Hindlimb muscle (tissue), 1 donor: ENCODE results near the gene ZSCAN30. TPM values are rescaled to one million over a fixed set of nuclear protein-coding genes. Genes with fewer than 3 reads are reported as not detected.

Experiments
- DNase-seq: peaks from one replicate; pipeline ENCODE4 v3.0.0-alpha.2; 2013
- polyA plus RNA-seq: library from polyadenylated mRNA; unstranded; fragments of 120-200 nt; gene quantifications from one replicate; pipeline ENCODE4 v1.2.1, GENCODE V29; 2013; ENCODE audit not compliant: insufficient read length

The ZSCAN30 gene
- polyA plus RNA-seq = 27.7 TPM

DNA sequence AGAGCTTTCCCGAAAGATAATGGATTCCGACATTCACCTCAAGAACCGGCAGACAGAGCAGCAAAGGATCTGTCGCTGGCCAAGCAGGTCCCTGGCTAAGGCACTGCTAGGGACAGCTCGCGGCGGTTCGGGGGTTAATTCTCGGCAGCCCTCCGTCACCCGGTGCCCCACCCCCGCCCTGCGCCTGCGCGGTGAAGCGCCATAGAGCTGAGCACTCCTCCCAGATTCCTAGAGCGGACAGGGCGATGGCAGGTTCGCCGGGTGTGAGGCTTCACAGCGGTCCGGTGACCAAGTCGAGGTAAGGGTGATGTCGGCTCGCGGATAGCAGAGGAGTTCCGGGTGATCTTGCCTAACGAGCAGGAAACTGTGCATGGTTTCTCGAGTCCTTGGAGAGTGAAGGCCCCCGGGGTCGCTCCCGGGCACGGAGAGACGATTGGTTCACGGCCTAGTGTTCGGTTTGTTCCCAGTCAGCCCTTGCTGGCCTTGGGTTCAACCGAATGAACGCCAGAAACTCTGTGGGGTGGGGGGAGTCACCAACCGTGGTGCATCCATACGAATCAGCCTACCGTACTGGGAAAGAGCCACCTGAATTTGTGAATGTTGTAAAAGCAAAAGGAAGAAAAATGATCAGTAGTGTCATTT lies at the start of gene ZSCAN30:
TSS of gene ZSCAN30 (minus strand) at position 136 of the 642 bp plus-strand sequence. CDS start 25,877 bp downstream, outside the sequence.
- DNase-seq = peak; percentile 97

DNA sequence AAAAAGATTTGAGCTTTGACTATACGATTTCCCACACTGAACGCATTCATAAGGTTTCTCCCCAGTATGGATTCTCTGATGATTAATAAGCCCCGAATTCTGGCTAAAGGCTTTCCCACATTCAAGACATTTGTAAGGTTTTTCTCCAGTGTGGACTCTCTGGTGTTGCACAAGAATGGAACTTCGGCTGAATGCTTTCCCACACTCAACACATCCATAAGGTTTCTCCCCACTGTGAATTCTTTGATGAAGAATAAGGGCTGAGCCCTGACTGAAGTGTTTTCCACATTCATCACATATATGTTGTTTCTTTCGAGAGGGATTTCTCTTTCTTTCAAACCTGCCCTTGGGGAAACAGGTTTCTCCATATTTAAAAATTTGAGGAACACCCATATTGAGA lies 47.3 kb upstream of the ZSCAN30 start:
- no peak for DNase-seq

DNA sequence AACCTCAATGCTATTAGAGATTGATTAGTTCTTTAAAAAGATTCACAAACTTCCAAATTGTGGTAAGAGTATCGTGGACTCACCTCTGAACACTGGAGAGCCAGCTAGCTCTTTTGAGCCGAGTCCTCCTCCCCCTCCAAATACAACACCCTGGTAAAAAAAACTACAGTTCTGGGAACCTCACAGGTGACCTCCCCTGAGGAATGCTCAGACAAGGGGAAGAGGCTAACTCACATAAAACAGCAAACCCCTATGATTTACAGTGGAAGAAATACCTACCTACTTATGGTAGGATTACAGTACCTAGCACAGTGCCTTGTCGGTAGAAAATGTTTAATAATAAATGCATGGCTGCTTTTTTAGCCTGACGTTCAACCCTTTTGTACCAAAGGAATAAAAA lies 45.8 kb upstream of the ZSCAN30 start:
- DNase-seq = no peak

DNA sequence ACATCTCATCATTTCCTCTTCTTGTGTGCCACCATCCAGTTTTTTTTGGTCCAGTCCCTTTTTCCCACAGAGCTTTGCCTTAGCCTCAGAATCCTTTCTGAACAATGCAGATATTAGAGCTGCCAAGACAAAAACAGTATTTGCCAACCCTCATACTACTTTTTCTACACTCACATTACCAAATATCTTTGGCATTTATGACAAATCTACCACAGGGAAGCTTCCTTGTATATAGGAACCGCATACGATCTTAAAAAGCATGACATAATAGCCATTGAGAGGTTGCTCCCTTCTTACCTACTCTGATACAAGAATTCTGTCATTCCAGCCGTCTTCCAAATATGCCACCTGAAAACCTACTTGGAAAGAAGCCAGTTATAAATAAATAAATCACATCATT lies 44.8 kb upstream of the ZSCAN30 start:
- DNase-seq = no peak

DNA sequence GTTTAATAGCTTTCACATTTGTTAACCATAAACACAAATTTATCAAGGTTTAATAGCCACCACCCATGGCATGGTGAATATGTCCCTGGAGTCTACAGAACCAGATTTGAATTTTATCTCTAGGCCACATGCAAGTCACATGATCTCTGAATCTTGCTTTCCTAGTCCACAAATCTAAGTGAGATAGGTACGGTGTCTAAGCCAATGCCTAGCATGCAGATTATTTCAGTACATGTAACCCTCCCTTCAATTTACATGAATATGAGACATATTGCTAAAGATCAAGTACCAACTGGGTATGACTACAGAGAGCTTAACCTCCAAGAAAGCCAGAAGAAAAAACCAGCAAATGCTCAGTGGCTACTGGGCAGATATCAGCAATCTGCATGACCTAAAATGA lies 44.2 kb upstream of the ZSCAN30 start:
- DNase-seq = no peak

DNA sequence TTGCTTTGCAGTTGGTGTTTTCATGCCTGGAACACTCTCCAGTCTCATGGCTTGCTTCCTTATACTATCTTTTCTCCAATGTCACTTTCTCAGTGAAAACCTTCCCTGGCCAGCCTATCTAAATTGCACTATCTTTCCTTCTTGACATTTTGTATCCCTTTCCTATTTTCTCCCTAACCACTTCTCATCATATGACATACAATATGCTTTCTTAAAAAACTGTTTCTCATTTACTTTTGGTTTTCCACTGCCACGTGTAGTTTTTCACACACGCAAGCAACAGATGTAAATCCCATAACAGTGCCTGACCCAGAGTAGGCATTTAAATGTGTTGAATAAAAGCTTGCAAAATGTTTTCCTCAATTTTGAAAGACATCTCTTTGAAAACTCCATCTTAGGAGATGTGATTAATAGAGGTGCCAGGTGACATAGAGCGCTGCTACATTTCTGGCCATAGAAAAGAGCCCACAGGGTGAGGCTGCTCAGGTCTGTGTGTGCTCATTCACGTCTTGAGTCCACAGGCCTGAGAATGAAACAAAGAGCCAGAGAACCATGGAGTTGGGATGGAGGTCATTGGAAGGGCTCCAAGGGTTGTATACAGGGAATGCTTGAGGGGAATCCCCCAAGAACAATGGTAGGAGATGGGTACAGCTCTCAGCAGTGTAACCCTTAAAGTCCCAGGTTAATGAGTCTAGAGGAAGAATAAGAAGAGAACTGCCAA lies 41.5 kb upstream of the ZSCAN30 start:
- DNase-seq = no peak

DNA sequence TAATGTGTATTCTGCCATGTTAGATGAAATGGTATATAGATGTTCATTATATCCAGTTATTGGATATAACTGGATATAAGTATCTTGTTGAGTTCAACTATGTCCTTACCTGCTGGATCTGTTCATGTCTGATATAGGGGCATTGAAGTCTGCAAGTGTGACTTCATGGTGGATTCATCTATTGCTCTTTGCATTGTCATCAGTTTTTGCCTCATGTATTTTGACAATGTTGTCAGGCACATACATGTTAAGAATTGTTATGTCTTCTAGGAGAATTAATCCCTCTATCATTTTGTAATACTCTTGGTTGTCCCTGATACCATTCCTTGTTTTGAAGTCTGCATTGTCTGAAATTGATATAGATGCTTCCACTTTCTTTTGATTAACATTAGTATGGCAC lies 38.8 kb upstream of the ZSCAN30 start:
- no peak for DNase-seq

DNA sequence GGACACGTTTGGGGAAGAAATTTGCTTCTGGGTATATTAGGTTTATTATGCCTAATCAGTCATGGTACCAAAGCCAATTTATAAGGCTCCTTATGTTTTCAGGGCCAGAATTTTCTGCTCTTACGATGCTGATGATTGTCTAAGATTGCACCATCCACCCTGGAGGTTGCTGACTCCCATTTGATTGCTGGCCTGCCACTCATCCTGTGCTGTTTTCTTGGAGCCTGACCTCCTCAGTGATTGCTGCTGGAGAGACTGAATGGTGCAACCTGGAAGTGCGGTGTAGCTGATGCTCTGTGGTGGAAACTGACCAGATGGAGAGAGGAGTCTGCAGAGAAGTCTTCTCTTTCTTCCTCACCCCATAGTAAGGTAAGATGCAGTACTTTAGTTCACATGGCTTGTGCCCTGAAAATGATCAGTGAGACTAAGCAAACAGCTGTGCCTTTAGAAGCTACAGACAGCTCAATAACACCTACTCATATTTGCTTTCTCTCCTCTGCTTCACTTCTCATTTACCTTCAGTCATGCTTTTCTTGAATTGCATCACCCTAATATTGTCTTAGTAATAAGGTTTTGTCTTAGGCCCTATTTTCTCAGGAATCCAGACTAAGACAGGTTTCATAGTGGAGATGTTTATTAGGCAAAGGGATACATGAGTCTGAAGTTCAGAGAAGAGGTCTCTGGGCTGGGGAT lies 36.8 kb upstream of the ZSCAN30 start:
- no peak for DNase-seq

DNA sequence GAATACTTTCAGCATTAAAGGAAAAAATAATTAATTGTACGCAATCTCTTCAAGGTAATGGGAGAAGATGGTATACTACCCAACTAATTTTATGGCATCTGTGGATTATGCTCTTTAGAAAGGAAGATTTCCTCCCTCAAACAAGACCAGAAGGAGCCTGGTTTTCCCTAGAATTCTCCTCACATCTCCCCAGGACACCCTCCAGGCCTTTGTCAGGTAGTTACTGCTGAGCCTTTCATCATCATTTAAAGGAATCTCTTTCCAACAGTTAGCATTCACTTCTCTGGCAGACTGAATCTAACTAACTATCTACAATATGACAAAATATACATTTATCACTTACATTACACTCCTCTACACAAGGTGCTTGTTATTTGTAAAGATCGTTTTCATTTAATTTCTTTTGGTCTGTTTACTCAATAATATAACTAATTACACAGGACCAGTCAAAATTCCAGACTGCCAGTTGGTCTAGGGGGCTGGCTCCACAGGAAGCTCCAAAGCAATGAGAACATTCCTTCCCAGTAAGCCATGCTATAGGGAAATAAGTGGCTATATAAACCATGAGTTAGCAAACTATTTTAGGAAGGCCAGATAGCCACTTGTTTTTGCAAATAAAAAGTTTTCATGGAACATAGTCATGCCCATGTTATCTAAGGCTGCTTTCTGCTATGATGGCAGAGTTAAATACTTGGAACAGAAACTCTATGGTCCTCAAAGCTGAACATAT lies 35.1 kb upstream of the ZSCAN30 start:
- DNase-seq = no peak

DNA sequence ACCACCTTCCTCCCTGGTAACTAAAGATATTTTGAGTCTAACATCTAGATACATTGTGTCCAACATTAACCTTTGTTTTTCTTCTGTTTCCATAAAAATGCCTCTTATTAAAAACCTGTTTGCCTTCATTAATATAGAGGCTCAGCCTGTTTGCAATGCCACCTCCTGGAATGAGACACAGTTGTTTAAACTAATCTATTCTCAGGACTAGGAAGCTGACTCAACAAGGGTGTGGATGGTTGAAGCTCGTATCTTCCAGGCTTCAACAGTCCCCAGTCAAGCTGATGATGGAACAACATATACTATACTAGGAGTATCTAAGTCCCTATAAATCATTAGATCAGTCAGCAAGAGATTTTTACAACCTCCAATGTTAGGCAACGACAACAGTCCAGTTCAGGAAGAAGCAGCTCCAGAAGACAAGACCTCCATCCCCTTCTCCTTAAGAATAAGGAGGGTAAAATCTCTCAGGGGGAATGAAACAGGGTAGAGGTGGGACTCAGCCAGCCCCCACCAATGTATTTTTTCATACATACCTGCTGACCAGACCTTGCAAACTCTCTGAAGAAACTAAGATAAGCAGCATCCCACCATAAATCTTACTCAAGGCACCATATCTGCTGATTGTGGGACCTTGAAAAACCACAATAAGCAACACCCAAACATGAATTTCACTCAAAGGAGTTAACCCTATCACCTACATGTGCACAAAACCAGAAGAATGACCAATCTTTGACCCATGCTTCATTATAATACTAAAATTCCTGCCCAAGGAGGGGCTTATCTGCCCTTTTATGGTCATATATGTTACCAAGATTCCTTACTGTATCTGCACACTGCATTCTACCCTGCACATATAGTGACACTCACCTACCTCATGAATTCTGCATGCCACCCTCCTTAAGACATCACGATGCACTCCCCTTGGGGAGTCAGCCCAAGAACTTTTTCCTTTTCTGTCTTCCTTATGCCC lies 32.7 kb upstream of the ZSCAN30 start:
- DNase-seq = no peak

DNA sequence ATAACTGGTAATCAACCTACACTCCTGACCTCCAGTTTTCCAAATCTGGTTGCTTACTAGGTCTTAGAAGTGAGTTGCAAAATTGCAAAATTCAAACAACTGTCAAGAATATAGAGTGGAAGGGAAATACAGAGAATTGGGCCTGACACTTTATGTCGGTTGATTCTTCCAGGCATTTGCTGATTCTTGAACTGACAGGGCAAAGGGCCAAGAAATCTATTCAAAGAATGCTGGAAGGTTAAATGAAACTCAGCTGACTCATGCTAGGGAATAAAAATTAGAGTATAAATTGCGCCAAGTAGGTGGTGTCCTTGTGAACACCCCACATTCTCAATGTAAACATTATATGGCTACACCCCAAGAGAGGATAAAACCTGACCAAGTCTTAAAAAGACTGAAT lies 21.5 kb upstream of the ZSCAN30 start:
- DNase-seq = no peak

DNA sequence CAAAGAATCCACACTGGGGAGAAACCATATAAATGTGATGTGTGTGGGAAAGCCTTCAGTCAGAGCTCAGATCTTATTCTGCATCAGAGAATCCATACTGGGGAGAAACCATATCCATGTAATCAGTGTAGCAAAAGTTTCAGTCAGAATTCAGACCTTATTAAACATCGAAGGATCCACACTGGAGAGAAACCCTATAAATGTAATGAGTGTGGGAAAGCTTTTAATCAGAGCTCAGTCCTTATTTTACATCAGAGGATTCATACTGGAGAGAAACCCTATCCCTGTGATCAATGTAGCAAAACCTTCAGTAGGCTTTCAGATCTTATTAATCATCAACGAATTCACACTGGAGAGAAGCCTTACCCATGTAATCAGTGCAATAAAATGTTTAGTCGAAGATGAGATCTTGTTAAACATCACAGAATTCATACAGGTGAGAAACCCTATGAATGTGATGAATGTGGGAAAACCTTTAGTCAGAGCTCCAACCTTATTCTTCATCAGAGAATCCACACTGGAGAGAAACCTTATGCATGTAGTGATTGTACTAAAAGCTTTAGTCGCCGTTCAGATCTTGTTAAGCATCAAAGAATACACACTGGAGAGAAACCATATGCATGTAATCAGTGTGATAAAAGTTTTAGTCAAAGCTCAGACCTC lies 16.7 kb upstream of the ZSCAN30 start:
- DNase-seq = no peak

DNA sequence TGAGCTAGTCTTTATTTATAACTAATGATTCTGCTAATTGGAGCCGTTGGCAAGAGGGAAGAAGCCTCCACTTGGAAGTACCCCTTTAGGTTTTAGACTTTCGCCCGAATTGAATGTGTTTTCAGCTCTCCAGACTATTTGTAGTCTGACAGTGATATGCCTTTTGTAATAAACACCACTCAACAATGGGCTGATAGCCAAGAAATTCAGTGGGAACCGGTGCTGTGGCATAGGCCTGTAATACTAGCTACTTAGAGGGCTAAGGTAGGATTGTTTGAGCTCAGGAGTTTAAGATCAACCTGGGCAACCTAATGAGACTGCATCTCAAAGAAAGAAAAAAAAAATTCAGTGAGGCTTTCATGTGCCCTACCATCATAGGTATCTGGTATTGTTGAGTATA lies 13.6 kb upstream of the ZSCAN30 start:
- no peak for DNase-seq

DNA sequence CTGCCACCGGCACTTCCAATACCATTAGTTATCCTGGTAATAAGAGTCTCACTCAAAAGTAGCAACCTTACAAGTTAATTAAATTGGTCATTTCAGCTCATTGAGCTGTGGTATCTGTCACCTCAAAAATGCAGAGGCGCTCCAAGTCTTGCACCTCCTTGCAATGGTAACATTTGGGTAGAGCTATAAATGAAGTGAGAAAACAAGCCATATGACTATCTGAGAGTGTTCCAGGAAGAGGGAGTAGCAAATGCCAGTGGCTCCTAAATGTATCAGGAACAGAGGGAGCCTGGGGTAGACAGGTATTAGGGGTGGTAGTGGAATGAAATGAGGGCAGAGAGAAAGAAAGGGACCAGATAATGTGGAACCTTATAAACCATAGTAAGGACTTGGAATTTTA lies 6.0 kb upstream of the ZSCAN30 start:
- no peak for DNase-seq

DNA sequence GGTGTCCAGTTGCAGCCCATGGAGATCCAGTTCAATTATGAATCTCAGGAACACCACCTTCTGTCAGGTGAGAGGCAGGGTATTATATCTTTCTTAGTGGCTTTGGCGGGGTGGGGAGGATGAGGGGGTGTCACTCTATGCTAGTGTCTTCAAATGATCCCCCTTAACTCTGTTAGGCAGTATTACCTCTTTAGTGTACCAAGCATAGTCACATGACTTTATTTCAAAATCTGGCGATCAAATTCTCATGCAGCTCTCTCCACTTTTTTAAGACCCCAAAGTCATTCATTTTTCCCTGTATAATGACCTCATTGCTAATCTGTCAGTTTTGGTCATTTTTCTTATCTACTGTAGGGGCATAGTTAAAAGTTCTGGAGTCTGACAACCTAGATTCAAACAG lies 1.1 kb upstream of the ZSCAN30 start:
- no peak for DNase-seq

DNA sequence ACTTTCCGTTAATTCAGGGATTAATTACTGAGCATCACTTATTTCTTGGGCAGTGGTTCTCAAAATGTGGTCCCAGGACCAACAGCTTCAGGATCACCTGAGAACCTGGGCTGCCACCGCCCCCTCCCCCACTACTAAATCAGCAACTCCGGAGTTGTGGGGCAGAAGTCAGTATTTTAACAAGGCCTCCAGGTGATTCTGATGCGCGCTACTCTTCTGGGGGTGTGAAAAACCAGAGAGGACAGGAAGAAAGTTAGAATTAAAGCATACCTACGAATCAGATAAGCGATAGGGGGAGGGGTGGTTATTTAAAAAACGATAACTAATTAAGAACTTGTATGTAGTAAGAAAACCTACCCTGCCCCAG lies 319 bp downstream of the ZSCAN30 start:
- DNase-seq = no peak

DNA sequence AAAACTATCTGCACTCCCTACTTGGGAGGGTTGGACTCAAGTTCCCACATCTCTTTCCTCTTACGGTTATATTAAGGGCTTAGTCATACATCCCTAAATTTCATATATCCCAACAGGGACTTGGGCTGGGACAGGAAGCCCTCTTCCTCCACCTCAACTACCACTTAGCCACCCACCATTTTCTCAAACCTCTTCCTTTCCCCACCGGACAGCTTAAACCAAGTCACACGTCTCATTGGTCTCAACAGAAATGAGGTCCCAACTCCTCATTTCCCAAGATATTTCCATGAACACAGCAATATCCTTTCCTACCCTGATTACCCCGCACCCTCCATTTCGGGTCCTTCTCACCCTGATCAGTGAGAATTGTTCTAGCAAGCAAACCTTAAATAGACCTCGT lies 736 bp downstream of the ZSCAN30 start:
- DNase-seq = no peak

DNA sequence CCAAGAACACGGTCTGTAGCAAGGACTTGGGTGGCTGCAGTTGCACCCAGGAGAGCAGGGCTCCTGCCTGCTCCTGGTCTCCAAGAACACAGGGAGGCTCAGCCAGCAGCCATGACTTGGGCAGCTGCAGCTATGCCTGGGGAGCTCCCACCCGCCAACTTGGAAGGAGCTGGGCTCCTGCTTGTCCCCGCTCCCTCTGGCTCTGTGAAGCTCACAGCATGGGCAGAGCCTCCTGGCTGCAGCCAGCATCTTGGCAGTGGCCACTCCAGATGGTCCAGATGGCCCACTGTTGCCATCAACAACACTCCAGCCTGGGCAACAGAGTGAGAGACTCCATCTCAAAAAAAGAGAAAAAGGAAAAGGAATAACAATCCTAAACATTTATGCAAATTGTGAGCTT lies 5.2 kb downstream of the ZSCAN30 start:
- DNase-seq = no peak

DNA sequence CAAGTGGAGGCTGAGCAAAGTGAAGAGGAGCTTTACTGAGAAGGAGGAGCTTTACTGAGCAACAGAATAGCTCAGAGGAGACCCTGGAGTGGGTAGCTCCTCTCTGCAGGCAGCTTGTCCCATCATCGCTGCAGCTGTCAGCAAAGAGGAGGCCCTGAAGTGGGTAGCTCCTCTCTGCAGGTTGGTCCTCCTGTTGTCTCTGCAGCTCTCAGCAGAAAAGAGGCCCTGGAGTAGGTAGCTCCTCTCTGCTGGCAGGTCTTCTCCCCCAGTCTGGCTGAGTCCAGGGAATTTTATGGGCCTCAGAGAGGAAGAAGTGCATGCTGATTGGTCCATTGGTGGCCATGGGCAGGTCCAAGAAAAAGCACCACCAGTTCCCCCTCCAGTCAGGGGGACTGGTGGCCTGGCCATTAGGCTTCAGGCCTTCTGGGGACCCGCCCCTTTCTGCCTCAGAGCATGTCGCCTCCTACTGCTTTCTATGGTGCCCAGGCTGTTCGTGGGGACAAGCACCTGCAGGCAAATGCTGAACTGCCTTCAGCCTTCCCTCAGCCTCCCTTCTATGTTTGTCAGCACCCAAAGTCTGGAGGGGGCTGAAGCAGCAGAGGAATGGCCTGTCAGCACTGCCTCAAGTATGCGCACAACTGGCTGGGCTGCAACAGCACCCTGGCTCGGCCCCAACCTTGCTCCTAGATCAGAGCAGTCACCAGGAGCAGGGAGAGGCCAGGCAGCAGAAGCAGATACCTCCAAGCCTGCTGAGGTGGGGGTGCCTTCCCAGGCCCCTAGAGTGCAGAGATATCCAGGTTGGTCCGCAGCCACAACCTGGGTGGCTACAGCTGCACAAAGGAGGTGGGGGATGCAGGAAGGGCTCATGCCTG lies 5.9 kb downstream of the ZSCAN30 start:
- DNase-seq = no peak

DNA sequence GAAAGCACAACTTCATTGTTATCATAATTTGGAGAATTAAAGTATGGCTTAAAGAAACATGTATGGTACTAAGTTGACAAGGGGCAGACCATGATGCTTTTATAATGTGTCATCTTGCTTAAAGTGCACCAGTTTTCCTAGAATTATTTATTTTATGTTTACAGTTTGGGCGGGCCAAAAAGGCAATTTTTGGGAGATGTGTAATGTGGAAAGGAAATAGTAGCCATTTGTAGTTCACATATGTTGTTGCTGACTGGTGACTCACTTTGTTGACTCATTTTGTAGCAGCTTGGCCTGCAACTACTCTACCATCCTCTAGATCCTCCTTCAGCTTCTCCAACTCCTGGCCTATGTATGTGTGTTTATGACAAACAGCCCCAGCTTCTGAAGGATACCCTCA lies 7.7 kb downstream of the ZSCAN30 start:
- no peak for DNase-seq
